Right lobe of liver (tissue), 4 donors: Measurements from ENCODE around the gene CELF4.

Experiments used
- POLR2A ChIP-seq: fragments of 450-650 bp; IDR thresholded peaks from one replicate; pipeline ENCODE4 v1.6.1; 2017; ENCODE audit warnings: antibody characterized with exemption, mild to moderate bottlenecking
- TF ChIP-seq, protein P1 (sequence below), 4 donors: fragments of 200-600 bp in 3 of 4; fragments of 450-650 bp in 1 of 4; IDR thresholded peaks; one replicate each; pipeline versions ENCODE4 v1.5.1 to v1.8.0; 2016 to 2022; ENCODE audit warnings: antibody characterized with exemption in 4 of 4, mild to moderate bottlenecking in 2 of 4
- donor health status: DM: no; HTN: no; CAD: no.
- donor health status: DM: no; HTN: no; CAD: no.
- donor health status: DM: no; HTN: yes; CAD: no.

DNA sequence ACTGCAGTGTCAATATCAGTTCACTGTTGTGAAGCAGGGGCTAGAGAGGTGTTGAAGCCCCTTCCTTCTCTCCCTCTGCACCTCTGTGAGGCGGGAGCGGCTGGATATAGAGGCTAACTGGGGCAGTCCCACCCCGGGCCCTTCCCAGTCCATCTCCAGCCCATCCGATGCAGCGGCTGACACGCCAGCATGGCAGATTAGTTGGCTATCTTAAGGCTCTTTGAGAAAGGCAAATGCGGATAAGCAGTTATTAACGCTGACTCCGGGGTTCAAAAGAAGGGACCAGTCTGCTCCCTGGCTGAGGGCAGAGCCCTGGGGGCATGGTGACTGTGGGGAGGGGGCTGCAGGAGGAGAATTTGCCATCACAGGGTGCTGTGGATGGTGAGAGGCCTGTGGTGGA, 76.6 kb downstream of the CELF4 start:
- TF ChIP-seq, protein P1, sequence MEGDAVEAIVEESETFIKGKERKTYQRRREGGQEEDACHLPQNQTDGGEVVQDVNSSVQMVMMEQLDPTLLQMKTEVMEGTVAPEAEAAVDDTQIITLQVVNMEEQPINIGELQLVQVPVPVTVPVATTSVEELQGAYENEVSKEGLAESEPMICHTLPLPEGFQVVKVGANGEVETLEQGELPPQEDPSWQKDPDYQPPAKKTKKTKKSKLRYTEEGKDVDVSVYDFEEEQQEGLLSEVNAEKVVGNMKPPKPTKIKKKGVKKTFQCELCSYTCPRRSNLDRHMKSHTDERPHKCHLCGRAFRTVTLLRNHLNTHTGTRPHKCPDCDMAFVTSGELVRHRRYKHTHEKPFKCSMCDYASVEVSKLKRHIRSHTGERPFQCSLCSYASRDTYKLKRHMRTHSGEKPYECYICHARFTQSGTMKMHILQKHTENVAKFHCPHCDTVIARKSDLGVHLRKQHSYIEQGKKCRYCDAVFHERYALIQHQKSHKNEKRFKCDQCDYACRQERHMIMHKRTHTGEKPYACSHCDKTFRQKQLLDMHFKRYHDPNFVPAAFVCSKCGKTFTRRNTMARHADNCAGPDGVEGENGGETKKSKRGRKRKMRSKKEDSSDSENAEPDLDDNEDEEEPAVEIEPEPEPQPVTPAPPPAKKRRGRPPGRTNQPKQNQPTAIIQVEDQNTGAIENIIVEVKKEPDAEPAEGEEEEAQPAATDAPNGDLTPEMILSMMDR (IDR thresholded peaks at IDR 0.05), result no peak
- no peak for TF ChIP-seq POLR2A
